GM12878 (cell line): ENCODE results near the gene DCC. TPM values are rescaled to one million over a fixed set of nuclear protein-coding genes. Genes with fewer than 3 reads are reported as not detected.

Experiments
- CEBPZ ChIP-seq: fragments of 150-350 bp; IDR thresholded peaks from 2 replicates; pipeline ENCODE4 v1.6.1; 2016; ENCODE audit warnings: low read depth, low read length
- EP300 ChIP-seq, 2 experiments: fragments of 150-350 bp in 1 of 2; IDR thresholded peaks; 2 replicates each; pipeline ENCODE4 v1.6.1; 2011 to 2012; ENCODE audit warnings: low read depth in 2 of 2, low read length in 2 of 2, borderline replicate concordance in 1 of 2, improper control_type of control experiment in 1 of 2, inconsistent platforms in 1 of 2; ENCODE audit not compliant: control insufficient read depth in 1 of 2
- MAX ChIP-seq: IDR thresholded peaks from 2 replicates; pipeline ENCODE4 v1.6.1; 2012; ENCODE audit warnings: low read depth, low read length, improper control_type of control experiment
- TAF1 ChIP-seq: IDR thresholded peaks from 2 replicates; pipeline ENCODE4 v1.6.1; 2011; ENCODE audit warnings: mild to moderate bottlenecking, low read depth, low read length, borderline replicate concordance
- ZBTB11 ChIP-seq: fragments of 450-650 bp; formaldehyde crosslinking; IDR thresholded peaks from 2 replicates; pipeline ENCODE4 v1.5.0; 2022; ENCODE audit warnings: mild to moderate bottlenecking, missing genetic modification characterization
- ZNF217 ChIP-seq: fragments of 450-650 bp; IDR thresholded peaks from 2 replicates; pipeline ENCODE4 v1.6.1; 2017; ENCODE audit warnings: antibody characterized with exemption, mild to moderate bottlenecking
- ZSCAN29 ChIP-seq: fragments of 450-650 bp; IDR thresholded peaks from 2 replicates; pipeline ENCODE4 v1.6.1; 2017; ENCODE audit warnings: mild to moderate bottlenecking, moderate library complexity
- polyA plus RNA-seq, 11 experiments: library from polyadenylated mRNA; depleted of rRNA in 4 of 11; unstranded in 6 of 11; stranded (reverse) in 5 of 11; fragments of >200 nt; fragmentation: Nextera tagmentation in 4 of 11; fragmentation: Illumina TruSeq in 1 of 11; extraction: Ambion mirVana in 4 of 11; extraction: Trizol in 1 of 11; gene quantifications; 1 replicate in 1 of 11; 2 replicates in 10 of 11; pipeline versions ENCODE4 v1.2.1 to v1.2.3, GENCODE V29; 2011 to 2016; ENCODE audit warnings: inconsistent platforms in 2 of 11, missing spikeins in 2 of 11, low read depth in 1 of 11
- total RNA-seq, 4 experiments: library from RNA; depleted of rRNA in 3 of 4; stranded (reverse); fragments of >200 nt in 3 of 4; fragmentation: Illumina TruSeq in 1 of 4; extraction: Trizol in 1 of 4; gene quantifications; 2 replicates each; pipeline versions ENCODE4 v1.2.1 to v1.2.3, GENCODE V29; 2013 to 2021
- TF ChIP-seq, protein P1 (sequence below): fragments of 450-650 bp; IDR thresholded peaks from 2 replicates; pipeline ENCODE4 v1.6.1; 2017; ENCODE audit warnings: borderline replicate concordance

DCC gene
- total and polyA plus RNA-seq, 10 of the 15 experiments (the other 5 are each of a cell fraction or from before 2014, with no cell fraction given): 0.01 TPM; not detected in 9

- TF ChIP-seq CEBPZ (no peak), EP300 (IDR thresholded peaks at IDR 0.05; ENCODE audit: borderline replicate concordance in 1 of 2, control insufficient read depth in 1 of 2, low read depth in 2 of 2, low read length in 2 of 2) (no peak), MAX (no peak), ZNF217 (no peak), ZBTB11 (CRISPR knock-in tag) (no peak), TAF1 (no peak), ZSCAN29 (no peak)
- TF ChIP-seq, protein P1, sequence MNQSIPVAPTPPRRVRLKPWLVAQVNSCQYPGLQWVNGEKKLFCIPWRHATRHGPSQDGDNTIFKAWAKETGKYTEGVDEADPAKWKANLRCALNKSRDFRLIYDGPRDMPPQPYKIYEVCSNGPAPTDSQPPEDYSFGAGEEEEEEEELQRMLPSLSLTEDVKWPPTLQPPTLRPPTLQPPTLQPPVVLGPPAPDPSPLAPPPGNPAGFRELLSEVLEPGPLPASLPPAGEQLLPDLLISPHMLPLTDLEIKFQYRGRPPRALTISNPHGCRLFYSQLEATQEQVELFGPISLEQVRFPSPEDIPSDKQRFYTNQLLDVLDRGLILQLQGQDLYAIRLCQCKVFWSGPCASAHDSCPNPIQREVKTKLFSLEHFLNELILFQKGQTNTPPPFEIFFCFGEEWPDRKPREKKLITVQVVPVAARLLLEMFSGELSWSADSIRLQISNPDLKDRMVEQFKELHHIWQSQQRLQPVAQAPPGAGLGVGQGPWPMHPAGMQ: no peak
Measured at GRCh38 chr18:53441761-53442414, 1101.9 kb downstream of the DCC start (continued).
